Natural killer cell (primary cell): ENCODE data around the gene NECTIN2. TPM values are rescaled to one million over a fixed set of nuclear protein-coding genes. Genes with fewer than 3 reads are reported as not detected.
A peak's percentile ranks its signal among the peaks of the same experiment; 100 is the strongest.

Source experiments
- ATAC-seq, 3 donors: fragments of 150-1000 bp in 2 of 3; fragments of 200-7000 bp in 1 of 3; cut with Tn5 transposase; 1 replicate in 1 of 3; 2 replicates in 2 of 3; pipeline ENCODE4 v1.10.0; 2021; ENCODE audit warnings: mild to moderate bottlenecking in 2 of 3, moderate library complexity in 2 of 3
- DNase-seq, 2 donors: peaks; one replicate each; pipeline versions ENCODE4 v3.0.0 to v3.0.0-alpha.2; 2013 to 2021; ENCODE audit warnings: mixed read lengths in 1 of 2
- H3K27ac ChIP-seq: one replicate; pipeline ENCODE4 v1.5.1; 2013; ENCODE audit warnings: mild to moderate bottlenecking, low read length
- H3K27me3 ChIP-seq: one replicate; pipeline ENCODE4 v1.6.1; 2013; ENCODE audit warnings: low read length; ENCODE audit not compliant: control insufficient read depth, insufficient read depth
- H3K36me3 ChIP-seq: one replicate; pipeline ENCODE4 v1.6.1; 2013; ENCODE audit warnings: low read length; ENCODE audit not compliant: control insufficient read depth, insufficient read depth
- H3K4me1 ChIP-seq: one replicate; pipeline ENCODE4 v1.6.1; 2013; ENCODE audit warnings: low read length; ENCODE audit not compliant: control insufficient read depth, insufficient read depth
- H3K4me3 ChIP-seq: one replicate; pipeline ENCODE4 v1.5.1; 2013; ENCODE audit warnings: low read length
- H3K9me3 ChIP-seq: one replicate; pipeline ENCODE4 v1.6.1; 2013; ENCODE audit warnings: low read length; ENCODE audit not compliant: control insufficient read depth, insufficient read depth
- H3K27ac Mint-ChIP-seq, 2 donors: one replicate each; pipeline ENCODE4 v1.8.0; 2022; ENCODE audit warnings: mild to moderate bottlenecking in 2 of 2, mixed read lengths in 2 of 2, moderate library complexity in 1 of 2
- H3K27me3 Mint-ChIP-seq, 2 donors: one replicate each; pipeline ENCODE4 v1.8.0; 2022; ENCODE audit warnings: low read depth in 2 of 2, mixed read lengths in 2 of 2
- H3K36me3 Mint-ChIP-seq: one replicate; pipeline ENCODE4 v1.8.0; 2022; ENCODE audit warnings: mixed read lengths
- H3K4me1 Mint-ChIP-seq, 2 donors: one replicate each; pipeline ENCODE4 v1.8.0; 2022; ENCODE audit warnings: mixed read lengths in 2 of 2
- H3K4me3 Mint-ChIP-seq: one replicate; pipeline ENCODE4 v1.8.0; 2022; ENCODE audit warnings: mild to moderate bottlenecking, moderate library complexity, mixed read lengths
- H3K9me3 Mint-ChIP-seq, 2 donors: one replicate each; pipeline ENCODE4 v1.8.0; 2022; ENCODE audit warnings: mixed read lengths in 2 of 2
- CTCF ChIP-seq: fragments of 200-600 bp; IDR thresholded peaks from one replicate; pipeline ENCODE4 v1.8.0; 2022; ENCODE audit warnings: antibody characterized with exemption
- WGBS: methylation state at CpG from one replicate; pipeline ENCODE4 v1.1.7; 2013; ENCODE audit warnings: missing lambda C conversion rate; ENCODE audit not compliant: insufficient coverage; 5-methylcytosine and 5-hydroxymethylcytosine counted together
- intact Hi-C: fragments of 100-400 bp; cut with micrococcal nuclease; formaldehyde crosslinking; loops from one replicate; pipeline ENCODE4 v1.14.2; 2022
- total RNA-seq, 4 donors: library from RNA; stranded (reverse); fragments of 120-200 nt in 1 of 4; gene quantifications; one replicate each; pipeline versions ENCODE4 v1.2.3 to v1.2.4, GENCODE V29; 2013 to 2022

The NECTIN2 gene
- total RNA-seq, 3 donors from 2014 or later (not counting 1 experiment from before 2014, with no cell fraction given), result 1.6 to 10.3 (median 2.7) TPM

DNA sequence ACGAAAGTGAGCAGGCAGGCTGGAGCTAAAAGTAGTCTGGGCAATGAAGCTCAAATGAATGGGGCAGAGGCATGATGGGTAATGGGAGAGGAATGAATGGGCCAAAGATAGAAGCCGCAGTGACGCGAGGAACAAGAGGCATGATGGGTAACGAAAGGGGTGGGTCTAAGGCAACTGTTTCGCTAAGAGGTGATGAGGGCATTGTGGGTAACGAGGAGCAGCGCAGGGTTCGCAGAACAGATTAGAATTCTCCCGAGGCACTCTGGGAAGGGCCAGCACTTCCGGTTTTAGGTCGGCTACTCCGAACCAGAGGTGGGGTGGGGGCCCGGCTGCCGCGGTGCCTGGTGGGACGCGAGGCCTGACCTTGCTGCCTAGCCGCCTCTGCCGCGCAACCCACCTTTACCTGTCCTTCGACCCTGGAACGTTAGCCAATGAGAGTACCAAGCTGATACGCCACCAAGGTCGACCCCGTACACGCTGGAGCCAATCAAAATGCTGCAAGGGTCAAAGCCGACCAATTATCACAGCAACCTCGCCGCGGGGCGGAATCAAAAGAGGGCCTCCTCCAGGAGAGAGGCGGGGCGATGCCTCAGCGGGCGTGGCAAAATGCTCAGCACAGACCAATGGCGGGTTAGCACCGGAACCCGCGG is 44.4 kb downstream of the NECTIN2 start:
- Histone ChIP-seq H3K27me3 (no peaks in the 10 kb centered on the region), H3K4me1 (peaks cover 21% of the 10 kb centered on the region), H3K36me3 (peaks cover 15% of the 10 kb centered on the region), H3K27ac (peak overlapping the region; percentile 98), H3K4me3 (peak overlapping the region; percentile 72), H3K9me3 (no peaks in the 10 kb centered on the region)
- Mint-ChIP-seq H3K36me3 (no peaks in the 10 kb centered on the region), H3K4me1 (peaks cover 25 to 30% of the 10 kb centered on the region in 2 donors), H3K9me3 (no peaks in the 10 kb centered on the region), H3K27ac (peak overlapping the region; percentile 88 to 91), H3K27me3 (no peaks in the 10 kb centered on the region), H3K4me3 (peak overlapping the region; percentile 88)
- DNase-seq, result peak; percentile 100
- intact Hi-C loops, result loop anchor here (1.0 kb wide), 2 partner anchors 64 to 288 kb away; partner anchors contain the start of genes BLOC1S3 and TRAPPC6A
- WGBS, result under 1% methylated on average over 40 of the region's 40 CpGs
- peak; percentile 76 to 90 (median 78) for ATAC-seq
- no peak for TF ChIP-seq CTCF

- under 1% methylated on average over 81 of the region's 81 CpGs for WGBS
- Histone ChIP-seq H3K9me3 (no peaks in the 10 kb centered on the region), H3K27ac (peak within 1 kb of the TSS; percentile 98), H3K4me3 (peak within 1 kb of the TSS; percentile 72), H3K4me1 (peaks cover 21% of the 10 kb centered on the region), H3K36me3 (peaks cover 21% of the 10 kb centered on the region), H3K27me3 (no peaks in the 10 kb centered on the region)
- intact Hi-C loops, result no loop called here
- ATAC-seq, result no peak
- Mint-ChIP-seq H3K36me3 (no peaks in the 10 kb centered on the region), H3K27me3 (no peaks in the 10 kb centered on the region), H3K4me1 (peaks cover 25 to 30% of the 10 kb centered on the region in 2 donors), H3K27ac (peak within 1 kb of the TSS; percentile 88 to 91), H3K9me3 (no peaks in the 10 kb centered on the region), H3K4me3 (peak within 1 kb of the TSS; percentile 88)
- no peak for TF ChIP-seq CTCF
- no peak for DNase-seq
These were observed 45.2 kb downstream of the NECTIN2 start, which contains the start of gene TOMM40 for GRCh38 chr19:44891016-44891882. TOMM40 (plus strand) TSS chr19:44891254; CDS start chr19:44891416, 162 bp downstream.

GRCh38 chr19:44892932-44893331 is 46.8 kb downstream of the NECTIN2 start:
- intact Hi-C loops, result no loop called here
- no peaks in the 10 kb centered on the region for H3K36me3 Mint-ChIP-seq

More at GRCh38 chr19:44892932-44893331, 46.8 kb downstream of the NECTIN2 start:
- peak overlapping the region; percentile 69 for H3K4me3 Mint-ChIP-seq
- Histone ChIP-seq H3K4me3 (no peak overlapping the region), H3K27ac (no peak overlapping the region), H3K9me3 (no peaks in the 10 kb centered on the region), H3K27me3 (no peaks in the 10 kb centered on the region), H3K36me3 (peaks cover 31% of the 10 kb centered on the region), H3K4me1 (peaks cover 21% of the 10 kb centered on the region)
- DNase-seq (no peak), ATAC-seq (no peak)
- no peaks in the 10 kb centered on the region for H3K9me3 Mint-ChIP-seq
- TF ChIP-seq CTCF, result no peak
- H3K27me3 Mint-ChIP-seq, result no peaks in the 10 kb centered on the region
- 95% methylated on average over 7 of the region's 7 CpGs for WGBS
- peak overlapping the region in 1 of 2 donors; percentile 91 for H3K27ac Mint-ChIP-seq
- H3K4me1 Mint-ChIP-seq, result peaks cover 25 to 30% of the 10 kb centered on the region in 2 donors
